GM12873 (cell line): ENCODE results near the gene SERPINA10.

Source experiments
- TF ChIP-seq, protein P1 (sequence below): IDR thresholded peaks from 2 replicates; pipeline ENCODE4 v1.5.1; 2012; ENCODE audit warnings: low read depth, mild to moderate bottlenecking, moderate library complexity, low read length, control low read depth; ENCODE audit not compliant: insufficient read depth; ENCODE audit errors: missing control alignments

The SERPINA10 gene

DNA sequence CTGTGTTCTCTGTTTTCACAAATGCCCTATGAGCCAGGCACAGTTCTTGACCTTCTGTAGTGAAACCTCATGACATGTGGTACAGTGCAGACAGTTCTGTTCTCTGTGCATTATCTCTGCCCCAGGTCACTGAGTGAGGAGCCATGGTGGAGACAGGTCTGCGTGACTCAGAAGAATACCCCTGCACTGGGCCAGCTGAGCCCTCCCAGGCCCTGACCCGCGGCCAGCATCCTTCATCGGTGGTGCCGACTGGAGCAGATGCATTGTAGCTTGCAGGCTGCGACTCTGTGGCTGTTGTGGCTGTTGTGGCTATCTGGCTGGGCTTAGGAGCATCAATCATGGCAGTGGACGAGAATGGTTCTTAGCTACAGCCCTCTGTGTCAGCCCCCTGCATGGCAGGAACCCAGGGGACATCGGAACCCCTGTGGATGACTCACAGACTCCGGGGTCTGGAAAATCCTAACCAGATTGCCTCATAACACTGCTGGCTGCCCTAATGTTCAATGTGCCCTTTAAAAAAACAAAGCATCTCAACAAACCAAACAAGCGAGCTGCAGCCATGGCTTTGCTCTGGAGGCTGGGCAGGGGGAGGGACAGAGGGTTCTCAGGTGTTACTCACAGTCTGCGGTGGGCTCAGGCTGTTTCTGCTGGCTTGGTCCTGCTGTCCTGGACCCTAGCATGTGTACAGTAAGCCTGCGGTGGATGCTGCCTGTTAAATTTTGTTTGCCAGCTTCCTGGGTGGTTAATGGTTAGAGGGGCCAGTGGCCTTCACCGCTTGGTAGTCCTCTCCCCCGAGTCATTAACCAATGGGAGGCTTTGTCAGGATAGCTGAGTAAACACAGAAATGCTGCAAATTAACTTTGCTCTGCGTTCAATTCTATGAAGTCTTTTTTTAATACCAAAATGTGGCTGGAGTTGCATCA lies 29.8 kb upstream of the SERPINA10 start, which contains the start of gene SERPINA6:
TSS of gene SERPINA6 (minus strand) at position 689 of the 923 bp plus-strand sequence. CDS start 8,688 bp downstream, outside the sequence.
- TF ChIP-seq, protein P1, sequence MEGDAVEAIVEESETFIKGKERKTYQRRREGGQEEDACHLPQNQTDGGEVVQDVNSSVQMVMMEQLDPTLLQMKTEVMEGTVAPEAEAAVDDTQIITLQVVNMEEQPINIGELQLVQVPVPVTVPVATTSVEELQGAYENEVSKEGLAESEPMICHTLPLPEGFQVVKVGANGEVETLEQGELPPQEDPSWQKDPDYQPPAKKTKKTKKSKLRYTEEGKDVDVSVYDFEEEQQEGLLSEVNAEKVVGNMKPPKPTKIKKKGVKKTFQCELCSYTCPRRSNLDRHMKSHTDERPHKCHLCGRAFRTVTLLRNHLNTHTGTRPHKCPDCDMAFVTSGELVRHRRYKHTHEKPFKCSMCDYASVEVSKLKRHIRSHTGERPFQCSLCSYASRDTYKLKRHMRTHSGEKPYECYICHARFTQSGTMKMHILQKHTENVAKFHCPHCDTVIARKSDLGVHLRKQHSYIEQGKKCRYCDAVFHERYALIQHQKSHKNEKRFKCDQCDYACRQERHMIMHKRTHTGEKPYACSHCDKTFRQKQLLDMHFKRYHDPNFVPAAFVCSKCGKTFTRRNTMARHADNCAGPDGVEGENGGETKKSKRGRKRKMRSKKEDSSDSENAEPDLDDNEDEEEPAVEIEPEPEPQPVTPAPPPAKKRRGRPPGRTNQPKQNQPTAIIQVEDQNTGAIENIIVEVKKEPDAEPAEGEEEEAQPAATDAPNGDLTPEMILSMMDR, result no peak

- TF ChIP-seq, protein P1, result no peak
These were observed 28.6 kb upstream of the SERPINA10 start for GRCh38 chr14:94321421-94322271.

DNA sequence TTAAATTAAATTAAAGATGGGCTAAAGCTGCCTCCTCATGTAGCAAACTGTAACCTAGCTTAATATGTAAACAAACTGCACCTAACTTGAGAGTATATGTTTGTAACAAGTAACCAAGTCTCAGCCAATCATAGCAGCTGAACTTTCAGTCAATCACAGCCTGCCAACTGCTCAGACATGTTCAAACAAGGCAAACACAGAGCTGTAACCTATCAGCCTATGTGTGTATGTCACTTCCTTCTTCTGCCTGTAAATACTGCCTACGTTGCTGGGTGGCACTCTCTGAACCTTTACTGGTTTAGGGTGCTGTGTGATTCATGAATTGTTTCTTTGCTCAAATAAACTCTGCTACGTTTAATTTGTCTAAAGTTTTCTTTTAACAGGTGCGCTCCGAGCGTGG lies 27.2 kb upstream of the SERPINA10 start:
- TF ChIP-seq, protein P1, result no peak

- TF ChIP-seq, protein P1, result no peak
These were observed 24.2 kb upstream of the SERPINA10 start for GRCh38 chr14:94317259-94317658.

- TF ChIP-seq, protein P1, result no peak
These were observed 23.6 kb upstream of the SERPINA10 start for GRCh38 chr14:94316692-94317091.

DNA sequence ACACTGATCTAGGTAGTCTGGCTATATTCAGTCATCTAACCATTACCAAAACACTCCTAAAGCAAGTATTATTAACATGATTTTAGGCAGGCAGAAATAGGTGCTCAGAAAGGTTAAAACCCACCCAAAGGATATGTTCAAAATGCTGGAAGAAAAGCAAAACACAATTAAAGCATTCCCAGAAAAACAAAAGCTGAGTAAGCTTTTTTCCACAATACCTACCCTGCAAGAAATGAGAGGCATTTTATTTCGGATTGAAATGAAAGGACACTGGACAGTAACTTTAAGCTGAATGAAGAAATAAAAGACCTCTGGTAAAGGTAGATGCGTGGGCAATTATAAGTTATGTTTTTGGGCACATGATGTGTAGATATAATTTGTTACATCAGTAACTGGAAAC lies 21.8 kb upstream of the SERPINA10 start:
- TF ChIP-seq, protein P1, result no peak
